OCI-LY3 (cell line): Measurements from ENCODE around the gene SMCR8.

Source experiments
- H2AFZ ChIP-seq: fragments of 200-600, 300-600 bp; shearing (Covaris generic); 2 replicates; pipeline ENCODE4 v1.6.0; 2014; ENCODE audit warnings: antibody characterized with exemption, low read depth, low read length
- H3K27ac ChIP-seq: fragments of 200-600, 300-600 bp; sonication (generic); 2 replicates; pipeline ENCODE4 v1.5.1; 2014; ENCODE audit warnings: mild to moderate bottlenecking, low read length, moderate library complexity, mixed read lengths
- H3K27me3 ChIP-seq: fragments of 200-600, 300-600 bp; sonication (generic); 2 replicates; pipeline ENCODE4 v1.6.1; 2014; ENCODE audit warnings: low read depth, low read length, mixed read lengths
- H3K36me3 ChIP-seq: fragments of 200-600, 300-600 bp; sonication (generic); replicated peaks from 2 replicates; pipeline ENCODE3; 2014; ENCODE audit warnings: low read depth, low read length, mixed read lengths
- H3K4me1 ChIP-seq: fragments of 300-600, 200-600 bp; sonication (generic); 2 replicates; pipeline ENCODE4 v1.6.1; 2014; ENCODE audit warnings: low read length, mixed read lengths
- H3K4me2 ChIP-seq: fragments of 200-600, 300-600 bp; sonication (generic); 2 replicates; pipeline ENCODE4 v1.6.1; 2014; ENCODE audit warnings: low read length, mixed read lengths
- H3K4me3 ChIP-seq: fragments of 300-600, 200-600 bp; sonication (generic); 2 replicates; pipeline ENCODE4 v1.5.1; 2014; ENCODE audit warnings: antibody characterized with exemption, mild to moderate bottlenecking, low read length, moderate library complexity
- H3K79me2 ChIP-seq: fragments of 300-600, 200-600 bp; shearing (Covaris generic); 2 replicates; pipeline ENCODE4 v1.6.1; 2014; ENCODE audit warnings: mild to moderate bottlenecking, low read length, mixed read lengths
- H3K9ac ChIP-seq: fragments of 300-600, 200-600 bp; shearing (Covaris generic); 2 replicates; pipeline ENCODE4 v1.6.0; 2014; ENCODE audit warnings: mild to moderate bottlenecking, low read length, moderate library complexity
- H3K9me3 ChIP-seq: fragments of 200-600, 300-600 bp; shearing (Covaris generic); 2 replicates; pipeline ENCODE4 v1.6.1; 2014; ENCODE audit warnings: low read length, mixed read lengths; ENCODE audit not compliant: insufficient read depth
- H4K20me1 ChIP-seq: fragments of 200-600, 300-600 bp; sonication (generic); 2 replicates; pipeline ENCODE4 v1.6.1; 2016; ENCODE audit warnings: low read length, mixed read lengths; ENCODE audit not compliant: insufficient read depth
- CTCF ChIP-seq: fragments of 200-600, 300-600 bp; sonication (generic); IDR thresholded peaks from 2 replicates; pipeline ENCODE4 v1.5.1; 2014; ENCODE audit warnings: antibody characterized with exemption, low read length, low read depth
- EZH2phosphoT487 ChIP-seq: fragments of 200-600 bp; shearing (Covaris generic); IDR thresholded peaks from 2 replicates; pipeline ENCODE4 v1.6.1; 2018; ENCODE audit warnings: antibody characterized with exemption, mixed run types, low read depth

Gene SMCR8

GRCh38 chr17:18319604-18320256 lies 4.6 kb downstream of the SMCR8 start:
- Histone ChIP-seq H3K4me3 (no peak overlapping the region), H3K36me3 (peaks cover under 1% of the 10 kb centered on the region), H3K27ac (no peak overlapping the region), H3K4me2 (no peak overlapping the region), H2AFZ (no peak overlapping the region), H3K27me3 (no peaks in the 10 kb centered on the region), H3K4me1 (no peaks in the 10 kb centered on the region; the same call in 1 of the 2 replicates), H3K9ac (no peak overlapping the region), H4K20me1 (no peaks in the 10 kb centered on the region), H3K9me3 (no peaks in the 10 kb centered on the region), H3K79me2 (peaks cover 21% of the 10 kb centered on the region)
- TF ChIP-seq EZH2phosphoT487 (no peak), CTCF (peak; percentile 25; the same call in 1 of the 2 replicates)

- Histone ChIP-seq H3K9ac (no peak overlapping the region), H3K4me2 (no peak overlapping the region), H3K27ac (no peak overlapping the region), H3K4me3 (no peak overlapping the region), H3K4me1 (peaks cover 6% of the 10 kb centered on the region), H2AFZ (no peak overlapping the region), H4K20me1 (no peaks in the 10 kb centered on the region), H3K9me3 (no peaks in the 10 kb centered on the region), H3K79me2 (peaks cover 21% of the 10 kb centered on the region), H3K27me3 (no peaks in the 10 kb centered on the region), H3K36me3 (peaks cover 5% of the 10 kb centered on the region)
- TF ChIP-seq EZH2phosphoT487, result no peak
- TF ChIP-seq CTCF, result no peak
These were observed 5.2 kb downstream of the SMCR8 start for GRCh38 chr17:18320301-18320700.

GRCh38 chr17:18321309-18321708 lies 6.2 kb downstream of the SMCR8 start:
- Histone ChIP-seq H3K9me3 (no peaks in the 10 kb centered on the region), H3K4me1 (peaks cover 14% of the 10 kb centered on the region), H3K4me3 (no peak overlapping the region), H3K27me3 (no peaks in the 10 kb centered on the region), H3K9ac (no peak overlapping the region), H3K36me3 (peaks cover 5% of the 10 kb centered on the region), H2AFZ (no peak overlapping the region), H3K27ac (no peak overlapping the region), H4K20me1 (no peaks in the 10 kb centered on the region), H3K4me2 (no peak overlapping the region), H3K79me2 (peaks cover 14% of the 10 kb centered on the region)
- TF ChIP-seq EZH2phosphoT487, result no peak
- TF ChIP-seq CTCF, result no peak

- Histone ChIP-seq H3K4me2 (no peak overlapping the region), H3K27me3 (no peaks in the 10 kb centered on the region), H3K9ac (no peak overlapping the region), H3K36me3 (peaks cover 5% of the 10 kb centered on the region), H3K4me1 (peaks cover 16% of the 10 kb centered on the region), H4K20me1 (no peaks in the 10 kb centered on the region), H2AFZ (no peak overlapping the region), H3K9me3 (no peaks in the 10 kb centered on the region), H3K27ac (no peak overlapping the region), H3K4me3 (no peak overlapping the region), H3K79me2 (0 out of 2 replicates have a peak, but pooled peaks cover 2% of the 10 kb centered on the region)
- no peak for TF ChIP-seq EZH2phosphoT487
- no peak for TF ChIP-seq CTCF
These were observed 7.4 kb downstream of the SMCR8 start for GRCh38 chr17:18322522-18322921.
